Neutrophil (primary cell): Measurements from ENCODE around the gene IQSEC1.

Experiments
- H3K27ac ChIP-seq: fragments of 200-600 bp; sonication (generic); 2 replicates; pipeline ENCODE4 v1.5.1; 2016; ENCODE audit warnings: mild to moderate bottlenecking, moderate library complexity
- H3K27me3 ChIP-seq: fragments of 200-600 bp; sonication (generic); 2 replicates; pipeline ENCODE4 v1.6.0; 2016; ENCODE audit warnings: mild to moderate bottlenecking
- H3K36me3 ChIP-seq: fragments of 200-600 bp; sonication (generic); 2 replicates; pipeline ENCODE4 v1.5.1; 2017
- H3K4me1 ChIP-seq, 2 experiments: fragments of 200-600 bp in 1 of 2; sonication (generic) in 1 of 2; 1 replicate in 1 of 2; 2 replicates in 1 of 2; pipeline versions ENCODE4 v1.5.1 to v1.6.1; 2013 to 2016; ENCODE audit warnings: low read depth in 1 of 2, low read length in 1 of 2, mild to moderate bottlenecking in 1 of 2, moderate library complexity in 1 of 2; ENCODE audit not compliant: control insufficient read depth in 1 of 2, insufficient read depth in 1 of 2
- H3K4me3 ChIP-seq, 2 experiments: fragments of 200-600 bp in 1 of 2; sonication (generic) in 1 of 2; 1 replicate in 1 of 2; 2 replicates in 1 of 2; pipeline ENCODE4 v1.5.1; 2013 to 2016; ENCODE audit warnings: low read depth in 1 of 2, low read length in 1 of 2, mild to moderate bottlenecking in 1 of 2, moderate library complexity in 1 of 2
- H3K9me3 ChIP-seq: fragments of 200-600 bp; sonication (generic); 2 replicates; pipeline ENCODE4 v1.5.1; 2016
- TF ChIP-seq, protein P1 (sequence below): fragments of 200-600 bp; sonication (generic); IDR thresholded peaks from 2 replicates; pipeline ENCODE4 v1.5.1; 2016; ENCODE audit warnings: antibody characterized with exemption

Gene IQSEC1

DNA sequence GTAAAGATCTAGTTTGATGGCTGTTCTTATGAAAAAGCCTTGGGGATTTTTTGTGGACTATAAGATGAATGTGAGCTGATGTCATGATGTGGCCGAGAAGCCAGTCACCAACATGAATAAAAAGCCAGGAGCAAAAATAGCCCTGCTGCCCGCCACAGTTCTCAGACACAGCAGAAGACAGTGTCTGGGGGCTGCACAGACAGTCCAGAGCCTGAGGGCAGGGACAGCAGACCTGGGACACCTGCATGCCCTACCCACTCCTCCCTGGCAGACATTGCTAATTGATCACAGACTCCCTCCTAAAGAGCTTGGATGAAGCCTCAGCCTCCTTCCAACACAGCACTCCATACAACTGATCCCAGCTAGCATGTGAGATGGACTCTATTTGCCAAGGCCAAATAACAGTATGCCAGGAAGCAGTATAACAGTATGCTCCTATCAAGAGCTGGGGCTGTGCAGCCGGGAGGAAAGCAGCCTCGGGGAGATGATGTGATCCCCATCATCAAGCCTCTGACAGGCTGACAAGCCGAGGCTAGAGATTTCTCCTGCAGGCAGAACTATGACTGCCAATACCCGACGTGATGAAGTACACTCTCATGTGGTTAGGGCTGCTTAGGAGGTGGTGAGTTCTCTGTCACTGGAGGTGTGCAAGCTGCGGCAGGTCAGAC is 126.4 kb downstream of the IQSEC1 start:
- Histone ChIP-seq H3K36me3 (peaks cover 76% of the 10 kb centered on the region), H3K9me3 (no peaks in the 10 kb centered on the region), H3K27me3 (no peaks in the 10 kb centered on the region), H3K4me3 (no peak overlapping the region), H3K27ac (no peak overlapping the region), H3K4me1 (peaks cover 20 to 22% of the 10 kb centered on the region in 2 experiments)
- TF ChIP-seq, protein P1, sequence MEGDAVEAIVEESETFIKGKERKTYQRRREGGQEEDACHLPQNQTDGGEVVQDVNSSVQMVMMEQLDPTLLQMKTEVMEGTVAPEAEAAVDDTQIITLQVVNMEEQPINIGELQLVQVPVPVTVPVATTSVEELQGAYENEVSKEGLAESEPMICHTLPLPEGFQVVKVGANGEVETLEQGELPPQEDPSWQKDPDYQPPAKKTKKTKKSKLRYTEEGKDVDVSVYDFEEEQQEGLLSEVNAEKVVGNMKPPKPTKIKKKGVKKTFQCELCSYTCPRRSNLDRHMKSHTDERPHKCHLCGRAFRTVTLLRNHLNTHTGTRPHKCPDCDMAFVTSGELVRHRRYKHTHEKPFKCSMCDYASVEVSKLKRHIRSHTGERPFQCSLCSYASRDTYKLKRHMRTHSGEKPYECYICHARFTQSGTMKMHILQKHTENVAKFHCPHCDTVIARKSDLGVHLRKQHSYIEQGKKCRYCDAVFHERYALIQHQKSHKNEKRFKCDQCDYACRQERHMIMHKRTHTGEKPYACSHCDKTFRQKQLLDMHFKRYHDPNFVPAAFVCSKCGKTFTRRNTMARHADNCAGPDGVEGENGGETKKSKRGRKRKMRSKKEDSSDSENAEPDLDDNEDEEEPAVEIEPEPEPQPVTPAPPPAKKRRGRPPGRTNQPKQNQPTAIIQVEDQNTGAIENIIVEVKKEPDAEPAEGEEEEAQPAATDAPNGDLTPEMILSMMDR = no peak

DNA sequence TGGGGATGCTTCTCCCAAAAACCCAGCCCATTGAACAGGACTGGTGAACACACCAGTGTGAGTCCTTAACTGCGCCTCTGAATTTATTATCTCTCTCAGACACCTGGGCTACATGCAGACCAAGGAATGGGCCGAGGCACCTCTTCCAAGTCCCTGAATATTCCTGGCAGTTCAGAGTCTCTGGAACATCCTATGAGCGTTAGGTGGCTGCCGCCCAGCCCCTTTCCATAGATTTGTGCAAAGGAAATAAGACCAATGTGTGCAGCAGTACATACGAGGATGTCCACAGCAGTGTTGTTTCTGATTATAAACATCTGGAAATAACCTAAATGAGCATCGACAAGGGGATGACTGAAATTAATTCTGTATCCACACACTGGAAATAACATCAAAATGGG is 127.0 kb downstream of the IQSEC1 start:
- TF ChIP-seq, protein P1 = no peak
- no peaks in the 10 kb centered on the region for H3K27me3 ChIP-seq
- H3K27ac ChIP-seq = no peak overlapping the region
- H3K4me1 ChIP-seq = peaks cover 20 to 22% of the 10 kb centered on the region in 2 experiments
- H3K4me3 ChIP-seq = no peak overlapping the region
- H3K36me3 ChIP-seq = peaks cover 78% of the 10 kb centered on the region
- no peaks in the 10 kb centered on the region for H3K9me3 ChIP-seq

DNA sequence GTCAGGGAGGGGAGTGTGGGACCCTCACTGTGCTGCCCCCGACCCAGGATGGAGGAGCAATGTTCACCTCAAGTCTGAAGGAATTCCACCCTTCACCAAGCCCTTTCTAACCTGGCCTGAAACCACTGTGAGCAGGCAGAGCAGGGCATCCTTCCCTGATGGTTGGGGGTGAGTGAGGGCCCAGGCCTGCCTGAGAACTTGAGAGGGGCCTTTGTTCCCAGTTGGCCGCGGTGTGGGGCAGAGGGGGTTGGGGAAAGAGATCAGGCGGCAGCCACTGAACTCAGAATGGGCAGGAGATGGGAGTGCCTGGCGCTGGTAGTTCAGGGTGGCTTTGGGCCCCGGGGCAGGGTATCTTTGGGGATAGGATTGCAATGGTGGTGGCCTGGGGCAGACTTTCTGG is 128.4 kb downstream of the IQSEC1 start:
- peaks cover 15 to 18% of the 10 kb centered on the region in 2 experiments for H3K4me1 ChIP-seq

DNA sequence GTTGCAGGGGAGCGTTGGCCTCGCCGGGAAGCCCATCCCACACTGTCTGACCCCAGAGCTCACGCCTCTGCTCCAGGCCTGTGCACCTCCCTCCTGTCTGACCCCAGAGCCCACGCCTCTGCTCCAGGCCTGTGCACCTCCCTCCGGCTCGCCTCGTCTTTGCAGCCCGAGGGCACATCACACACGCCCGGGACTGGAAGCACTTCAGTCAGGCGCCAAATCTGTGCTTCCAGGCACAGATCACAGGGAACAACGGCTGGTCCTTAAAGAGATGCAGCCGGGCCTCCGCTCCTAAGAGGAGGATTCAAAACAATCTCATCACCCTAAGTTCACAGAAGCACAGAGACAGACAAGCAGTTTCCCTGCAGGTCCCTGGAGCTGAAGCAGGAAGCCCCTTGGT is 128.8 kb downstream of the IQSEC1 start:
- peaks cover 88% of the 10 kb centered on the region for H3K36me3 ChIP-seq
- no peaks in the 10 kb centered on the region for H3K27me3 ChIP-seq
- TF ChIP-seq, protein P1 = no peak
- no peaks in the 10 kb centered on the region for H3K9me3 ChIP-seq
- no peak overlapping the region for H3K27ac ChIP-seq
- peaks cover 12 to 13% of the 10 kb centered on the region in 2 experiments for H3K4me1 ChIP-seq
- no peak overlapping the region for H3K4me3 ChIP-seq

More for the DNA sequence above, 128.4 kb downstream of the IQSEC1 start:
- TF ChIP-seq, protein P1 = no peak
- no peaks in the 10 kb centered on the region for H3K9me3 ChIP-seq
- H3K27me3 ChIP-seq = no peaks in the 10 kb centered on the region
- no peak overlapping the region for H3K4me3 ChIP-seq
- H3K27ac ChIP-seq = no peak overlapping the region
- H3K36me3 ChIP-seq = peaks cover 87% of the 10 kb centered on the region

DNA sequence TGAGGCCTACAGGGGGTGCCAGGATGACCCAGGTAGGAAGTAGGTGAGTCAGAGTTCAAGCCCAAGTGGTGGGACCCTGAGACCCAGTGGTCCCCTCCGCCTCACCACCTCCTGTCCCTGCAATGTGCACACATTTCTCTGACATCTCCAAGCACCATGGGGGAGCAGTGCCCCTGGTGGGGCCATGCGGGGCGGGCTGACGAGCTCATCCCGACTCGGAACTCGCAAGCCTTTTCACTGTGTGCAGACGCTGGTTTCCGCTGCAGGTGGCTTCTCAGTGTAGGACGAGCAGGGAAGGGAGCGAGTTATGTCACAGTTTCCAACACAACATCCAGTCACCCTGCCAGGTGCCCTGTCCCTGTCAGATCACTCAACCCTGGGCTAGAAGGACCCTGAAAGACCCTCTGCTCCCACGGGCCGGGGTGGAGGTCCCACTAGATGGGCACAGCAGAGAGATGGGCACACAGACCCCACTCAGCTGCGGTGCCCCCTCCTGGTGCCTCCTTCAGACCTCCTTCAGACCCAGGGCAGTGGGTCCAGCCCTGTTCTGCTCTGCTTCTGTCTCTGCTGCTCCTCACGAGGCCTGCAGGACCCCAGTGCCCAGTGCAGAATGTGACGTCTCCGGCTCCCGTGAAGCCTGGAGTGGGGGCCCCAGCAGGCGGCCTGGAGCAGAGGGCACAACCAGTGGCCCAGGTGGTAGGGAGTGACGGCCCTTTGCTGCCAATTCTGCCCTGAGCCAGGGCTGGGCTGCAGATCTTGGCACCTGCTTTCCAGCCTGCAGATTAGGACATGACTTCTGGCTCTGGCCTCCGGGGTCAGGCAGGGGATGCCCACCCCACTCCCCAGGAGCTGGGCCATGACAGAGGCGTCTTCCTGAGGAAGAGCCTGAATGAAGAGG is 129.9 kb downstream of the IQSEC1 start:
- no peak overlapping the region for H3K27ac ChIP-seq
- H3K4me1 ChIP-seq = peaks cover 3 to 6% of the 10 kb centered on the region in 2 experiments

More for the DNA sequence above, 129.9 kb downstream of the IQSEC1 start:
- peaks cover 88% of the 10 kb centered on the region for H3K36me3 ChIP-seq
- TF ChIP-seq, protein P1 = no peak
- H3K4me3 ChIP-seq = no peak overlapping the region
- no peaks in the 10 kb centered on the region for H3K27me3 ChIP-seq
- H3K9me3 ChIP-seq = no peaks in the 10 kb centered on the region
